Stimulated activated CD4-positive, alpha-beta T cell treated with anti-CD3 and anti-CD28 coated beads, Interleukin-2, amount 100 ng/mL, for 48 hours (primary cell): ENCODE data around the gene KCNJ5.

Experiments
- DNase-seq, 2 donors: peaks; one replicate each; pipeline ENCODE4 v3.0.0-alpha.2; 2020

KCNJ5 gene

DNA sequence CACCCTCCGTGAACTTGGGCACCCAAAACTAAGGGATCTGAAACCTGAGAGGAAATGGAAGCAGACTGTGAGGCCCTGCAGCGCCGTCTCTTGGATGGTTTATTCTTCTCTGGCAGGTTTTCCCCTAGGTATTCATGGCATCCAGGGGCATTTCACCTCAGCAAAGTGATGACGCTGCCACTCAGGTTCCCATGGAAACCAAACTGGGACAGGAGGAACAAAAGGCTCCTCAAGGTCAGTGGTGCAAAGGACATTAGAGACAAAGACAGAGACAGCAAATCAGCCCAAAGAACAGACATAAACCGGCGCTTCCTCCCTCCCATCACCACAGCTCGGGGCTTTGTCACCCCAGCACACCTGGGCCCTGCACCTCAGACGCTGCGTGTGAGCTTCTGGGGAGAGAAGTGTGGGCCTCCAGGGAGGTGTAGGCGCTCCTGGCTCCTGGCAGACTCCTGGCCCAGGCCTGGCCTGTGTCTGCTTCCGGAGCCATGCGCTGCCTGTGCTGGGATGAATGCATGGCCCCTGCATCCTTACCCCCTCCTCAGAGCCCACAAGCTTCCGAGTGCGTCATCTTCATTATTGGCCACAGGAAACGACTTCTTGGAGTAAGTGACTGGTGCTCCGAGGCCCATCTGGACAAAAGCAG, 45.6 kb downstream of the KCNJ5 start:
- DNase-seq, result no peak

DNA sequence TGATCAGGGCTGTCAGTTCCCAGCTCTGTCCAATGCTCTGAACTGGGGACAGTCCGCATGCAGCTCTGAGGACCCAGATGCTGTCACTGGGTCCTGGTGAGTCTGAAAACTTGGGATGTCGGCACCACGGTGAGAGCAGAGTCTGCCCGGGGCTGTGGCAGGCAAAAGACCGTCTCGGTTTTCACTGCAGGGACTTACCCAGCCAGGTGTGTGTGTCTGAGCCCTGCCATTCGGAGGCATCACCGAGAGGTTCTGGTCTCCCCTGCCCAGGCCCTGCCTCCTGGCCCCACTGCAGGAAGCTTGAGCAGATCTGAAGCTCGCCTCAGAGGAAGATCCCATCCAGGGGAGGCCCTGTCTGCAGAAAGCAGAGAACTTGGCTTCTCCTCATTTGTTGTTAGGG, 46.3 kb downstream of the KCNJ5 start:
- DNase-seq, result no peak

DNA sequence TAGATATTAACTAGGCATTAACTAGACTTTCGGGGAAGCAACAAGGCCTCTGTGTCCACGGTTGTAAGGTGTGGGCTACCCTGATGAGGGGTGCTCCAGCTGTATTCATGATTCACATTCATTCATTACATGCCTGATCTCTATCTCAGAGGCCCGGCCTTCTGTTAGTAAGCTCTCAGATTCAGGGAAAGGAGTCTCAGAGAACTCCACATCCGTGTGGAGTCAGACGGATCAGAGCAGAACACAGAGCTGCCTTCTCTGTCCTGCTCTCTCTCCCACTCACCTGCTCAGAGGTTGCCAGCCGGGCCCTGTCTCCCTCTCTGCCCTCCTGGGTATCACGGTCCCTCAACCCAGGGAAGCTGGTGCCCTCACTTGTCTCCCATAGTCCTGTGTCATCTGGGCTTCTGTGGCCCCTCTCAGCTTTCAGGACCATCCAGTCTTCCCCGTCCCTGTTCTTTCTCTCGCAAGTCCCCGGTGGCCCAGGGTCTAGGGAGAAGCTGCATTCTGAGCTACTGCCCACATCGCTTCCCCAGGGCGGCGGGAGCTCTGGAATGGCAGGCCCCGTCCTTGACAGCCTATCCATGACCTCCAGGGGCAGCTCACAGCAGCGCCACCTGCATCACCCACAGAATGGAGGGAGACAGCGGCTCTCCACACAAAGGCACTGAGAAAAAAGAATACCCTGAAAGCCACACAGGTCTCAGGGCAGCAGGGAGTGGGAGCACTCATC, 47.2 kb downstream of the KCNJ5 start:
- DNase-seq, result no peak

DNA sequence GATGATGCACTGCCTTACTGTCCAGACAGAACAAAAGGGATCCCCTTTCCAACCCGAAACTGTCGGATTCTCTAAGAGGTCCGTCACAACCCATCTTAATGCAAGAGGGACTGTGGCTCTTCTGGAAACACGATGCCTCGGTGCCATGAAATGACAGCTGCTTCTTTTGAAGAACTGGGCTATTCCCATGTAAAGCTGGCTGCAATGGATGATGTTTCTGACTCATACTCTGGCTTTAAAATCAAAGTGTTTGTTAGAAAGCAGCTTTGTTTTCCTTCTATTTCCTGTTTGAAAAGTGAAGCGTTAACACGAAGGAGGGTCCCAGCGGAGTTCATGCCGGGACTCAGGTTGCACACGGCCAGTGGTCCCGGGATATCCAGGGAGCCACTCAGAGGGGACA, 48.4 kb downstream of the KCNJ5 start:
- DNase-seq, result no peak

DNA sequence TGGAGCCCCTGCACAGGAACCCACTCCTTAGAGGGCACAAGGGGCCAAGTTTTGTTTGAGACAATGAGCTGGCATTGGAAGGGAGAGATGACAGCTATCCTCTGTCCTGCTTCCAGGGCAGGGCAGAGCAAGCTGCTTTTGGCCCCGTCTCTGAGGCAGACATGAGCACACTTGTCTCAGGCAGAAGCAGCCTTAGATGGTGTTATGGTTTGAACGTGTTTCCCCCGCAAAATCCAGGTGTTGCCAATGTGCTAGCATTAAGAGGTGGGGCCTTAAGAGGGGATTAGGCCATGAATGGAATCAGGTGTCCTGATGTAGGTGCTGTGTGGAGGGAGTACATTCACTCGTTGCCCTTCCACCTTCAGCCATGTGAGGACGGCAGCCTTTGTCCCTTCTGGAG, 49.0 kb downstream of the KCNJ5 start:
- no peak for DNase-seq

DNA sequence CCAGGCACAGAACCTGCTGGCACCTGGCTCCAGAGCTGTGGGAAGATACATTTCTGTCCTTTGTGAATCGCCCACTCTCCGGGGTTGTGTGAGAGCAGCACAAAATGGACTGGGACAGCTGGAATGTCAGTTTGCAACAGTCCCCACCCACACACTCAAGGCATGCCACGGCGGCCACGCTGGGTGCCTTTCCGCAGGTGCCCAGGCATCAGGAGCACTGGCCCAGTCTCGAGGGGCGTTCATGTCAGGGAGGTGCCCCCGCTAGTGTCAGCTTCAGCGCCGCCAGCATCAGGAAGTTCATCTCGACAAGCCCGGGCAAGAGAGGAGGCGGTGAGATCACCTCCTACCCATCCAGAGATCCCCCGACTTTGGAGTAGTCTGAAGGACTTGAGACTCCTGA, 49.4 kb downstream of the KCNJ5 start:
- no peak for DNase-seq

DNA sequence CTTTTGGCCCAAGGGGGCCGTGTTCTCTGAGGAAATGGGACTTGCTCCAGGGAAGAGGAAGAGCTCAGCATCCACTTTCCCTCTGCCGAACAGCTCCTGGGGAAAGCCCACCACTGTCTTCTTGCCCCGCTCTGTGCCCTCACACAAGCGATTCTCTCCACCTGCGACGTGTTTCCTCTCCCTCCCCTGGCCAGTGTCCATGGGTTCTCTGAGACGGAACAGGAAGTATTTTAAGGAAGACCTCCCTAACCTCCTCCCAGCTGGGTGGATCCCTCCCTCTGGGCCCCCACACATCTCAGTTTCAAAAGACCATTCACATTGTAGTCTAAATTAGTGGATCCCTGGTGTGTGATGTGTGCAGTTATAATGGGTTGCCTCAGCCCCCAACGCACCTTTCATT, 50.0 kb downstream of the KCNJ5 start:
- no peak for DNase-seq

DNA sequence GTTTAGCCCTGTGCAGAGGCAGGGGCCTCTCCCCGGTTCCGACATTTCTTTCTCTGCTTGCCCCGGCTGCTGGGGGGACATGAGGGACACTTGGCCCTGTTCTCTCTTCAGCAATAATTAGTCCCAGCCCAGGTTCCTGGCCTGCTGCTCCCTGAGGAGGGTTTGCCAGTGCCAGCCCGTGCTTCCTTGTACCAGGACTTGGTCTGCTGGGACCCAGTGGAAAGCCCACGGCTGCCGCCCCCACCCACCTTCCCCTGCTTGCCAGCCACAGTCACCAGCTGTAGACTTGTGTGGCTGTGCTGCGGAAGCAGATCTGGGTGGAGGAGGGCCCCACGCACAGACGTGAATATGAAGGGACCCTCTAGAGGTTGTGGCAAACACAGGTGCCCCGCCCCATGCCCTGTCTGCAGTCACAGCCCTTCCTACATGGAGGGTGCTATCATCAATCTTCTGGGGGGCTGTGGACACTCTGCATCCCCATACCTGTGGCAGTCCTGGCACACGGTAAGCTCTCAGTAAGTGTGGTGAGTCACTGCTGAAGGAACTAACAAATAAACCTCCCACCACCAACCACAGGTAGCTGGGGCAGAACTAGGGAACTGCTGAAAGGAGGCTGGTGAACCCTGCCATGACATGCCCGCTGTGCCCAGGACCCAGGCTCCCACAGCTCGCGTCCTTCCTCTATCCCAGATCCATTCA, 50.6 kb downstream of the KCNJ5 start:
- DNase-seq, result no peak

- DNase-seq, result no peak
Observed at GRCh38 chr11:128942272-128942612, 51.1 kb downstream of the KCNJ5 start.

DNA sequence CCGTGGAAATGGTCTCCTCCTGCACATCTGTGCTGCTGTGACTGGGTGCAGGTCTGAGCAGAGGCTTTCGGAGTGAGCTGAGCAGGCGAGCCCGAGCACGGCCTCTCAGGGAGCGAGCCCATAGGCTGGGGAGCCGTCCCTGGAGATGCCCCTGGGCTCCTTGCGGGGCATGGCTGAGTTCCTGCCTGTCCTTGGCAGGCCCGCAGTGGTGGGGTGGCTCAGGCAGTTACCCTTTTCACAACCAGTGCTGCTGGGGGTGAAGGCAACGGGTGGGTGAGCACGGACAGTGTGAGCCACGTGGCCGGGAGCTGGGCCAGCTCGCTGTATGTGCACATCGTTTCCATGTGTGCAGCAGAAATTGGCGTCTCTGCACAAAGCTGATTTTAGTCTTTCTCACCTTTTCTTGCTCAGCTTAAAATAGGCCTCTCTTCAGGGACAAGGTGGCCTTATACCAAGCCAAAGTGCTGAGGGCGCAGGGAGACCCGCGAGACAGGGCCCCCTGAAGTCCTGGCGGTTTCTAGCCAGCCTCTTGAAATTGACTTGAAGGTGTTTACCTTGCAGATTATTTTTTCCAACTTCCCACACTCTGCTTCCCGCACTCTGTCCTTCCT, 51.8 kb downstream of the KCNJ5 start, which contains the start of gene TP53AIP1:
Gene TP53AIP1 (minus strand): TSS at position 55 of the 611 bp plus-strand sequence. CDS start 5,053 bp downstream, outside the sequence.
- no peak for DNase-seq

DNA sequence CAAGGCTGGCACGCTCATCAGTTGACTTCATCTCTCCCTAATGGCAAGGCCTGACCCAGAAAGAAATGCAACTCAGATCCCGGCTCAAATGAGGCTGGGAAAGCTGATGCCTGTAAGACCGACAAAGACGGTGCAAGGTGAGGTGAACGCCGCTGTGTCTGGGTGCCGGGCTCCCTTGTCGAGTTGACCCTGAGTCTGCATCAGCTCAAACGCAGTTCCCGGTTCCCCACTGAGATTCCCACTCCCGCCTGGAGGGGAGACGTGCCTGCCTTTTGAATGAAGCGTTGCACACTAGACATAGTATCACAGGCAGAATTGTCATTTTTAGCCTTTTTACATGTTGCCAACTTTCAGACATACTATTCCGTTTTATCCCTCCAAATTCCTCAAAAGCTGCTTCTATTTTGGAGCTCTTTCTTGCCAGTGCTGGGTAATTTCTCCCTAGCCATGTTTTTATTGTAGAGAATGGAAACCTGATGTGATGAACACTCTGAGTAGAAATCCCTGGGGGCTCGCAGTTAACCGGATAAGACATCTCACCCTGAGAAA, 52.3 kb downstream of the KCNJ5 start:
- no peak for DNase-seq

DNA sequence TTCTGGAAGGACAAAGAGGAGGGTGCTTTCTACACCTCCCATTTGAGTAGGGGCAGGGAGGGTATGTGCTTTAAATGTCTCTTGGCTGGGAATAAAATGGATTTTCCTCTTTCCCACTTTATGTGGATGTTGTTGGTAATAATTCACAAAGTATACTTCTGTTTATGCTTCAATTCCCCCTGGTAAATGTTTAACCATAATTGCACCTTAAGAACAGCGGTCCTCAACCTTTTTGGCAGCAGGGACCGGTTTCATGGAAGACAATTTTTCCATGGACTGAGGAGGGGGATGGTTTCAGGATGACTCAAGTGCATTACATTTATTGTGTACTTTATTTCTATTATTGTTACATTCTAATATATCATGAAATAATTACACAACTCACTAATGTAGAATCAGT, 55.5 kb downstream of the KCNJ5 start:
- no peak for DNase-seq

DNA sequence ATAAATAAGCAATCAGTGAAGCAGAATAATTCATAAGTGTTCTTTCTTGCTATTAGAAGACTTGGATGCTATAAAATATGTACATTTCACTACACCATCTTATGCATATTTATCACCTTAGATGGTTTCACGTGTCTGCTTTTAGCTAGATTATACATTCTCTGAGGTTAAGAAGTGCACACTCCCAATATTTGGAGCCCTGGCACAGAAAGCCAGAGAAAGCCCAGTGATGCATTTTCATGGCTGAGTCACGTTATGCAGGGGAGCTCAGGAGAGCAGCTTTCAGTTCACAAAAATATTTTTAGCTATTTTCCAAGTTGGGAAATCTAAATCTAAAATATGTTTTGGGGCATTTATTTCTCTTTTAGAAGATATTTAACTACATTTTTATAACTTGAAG, 56.6 kb downstream of the KCNJ5 start:
- DNase-seq, result no peak

DNA sequence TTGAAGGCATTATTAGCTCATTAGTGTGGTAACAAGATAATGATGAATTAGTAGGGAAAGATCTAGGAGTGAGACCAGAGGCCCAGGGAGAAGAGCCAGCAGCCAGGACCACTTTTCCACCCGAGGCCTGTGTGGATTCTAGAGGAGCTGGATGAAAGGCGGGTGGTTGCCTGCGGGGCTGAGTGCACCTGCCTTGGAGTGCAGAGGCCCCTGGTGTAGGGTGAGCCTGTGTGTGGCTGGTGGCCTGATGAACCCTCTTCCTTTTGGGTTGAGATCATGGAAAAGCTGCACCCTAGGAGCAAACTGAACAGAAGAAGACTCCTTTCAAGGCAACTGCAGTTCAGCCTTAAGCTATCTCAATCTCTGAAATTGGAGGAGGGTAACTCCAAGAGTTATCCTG, 57.4 kb downstream of the KCNJ5 start:
- DNase-seq, result no peak

DNA sequence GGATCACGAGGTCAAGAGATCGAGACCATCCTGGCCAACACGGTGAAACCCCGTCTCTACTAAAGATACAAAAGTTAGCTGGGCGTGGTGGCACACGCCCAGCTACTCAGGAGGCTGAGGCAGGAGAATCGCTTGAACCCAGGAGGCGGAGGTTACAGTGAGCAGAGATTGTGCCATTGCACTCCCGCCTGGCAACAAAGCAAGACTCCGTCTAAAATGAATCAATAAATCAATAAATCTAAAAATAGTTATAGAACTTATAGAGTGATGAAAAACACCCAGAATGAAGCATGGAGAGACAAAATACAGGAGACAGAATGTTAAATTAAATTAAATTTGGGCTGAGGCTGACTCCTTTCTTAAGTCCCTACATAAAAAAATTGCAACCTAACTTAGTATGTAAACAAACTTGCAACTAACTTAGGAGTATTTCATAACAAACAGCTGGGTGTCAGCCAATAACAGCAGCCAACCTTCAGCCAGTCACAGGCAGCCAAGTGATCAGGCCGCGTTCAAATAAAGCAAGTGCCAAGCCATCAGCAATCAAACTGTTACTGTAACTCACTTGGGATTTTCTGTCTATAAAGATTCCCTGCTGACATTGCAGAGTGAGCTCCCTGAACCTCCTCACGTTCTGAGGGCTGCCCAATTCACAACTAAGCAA, 58.8 kb downstream of the KCNJ5 start:
- no peak for DNase-seq

GRCh38 chr11:128953151-128953550, 62.0 kb downstream of the KCNJ5 start:
- DNase-seq, result no peak

DNA sequence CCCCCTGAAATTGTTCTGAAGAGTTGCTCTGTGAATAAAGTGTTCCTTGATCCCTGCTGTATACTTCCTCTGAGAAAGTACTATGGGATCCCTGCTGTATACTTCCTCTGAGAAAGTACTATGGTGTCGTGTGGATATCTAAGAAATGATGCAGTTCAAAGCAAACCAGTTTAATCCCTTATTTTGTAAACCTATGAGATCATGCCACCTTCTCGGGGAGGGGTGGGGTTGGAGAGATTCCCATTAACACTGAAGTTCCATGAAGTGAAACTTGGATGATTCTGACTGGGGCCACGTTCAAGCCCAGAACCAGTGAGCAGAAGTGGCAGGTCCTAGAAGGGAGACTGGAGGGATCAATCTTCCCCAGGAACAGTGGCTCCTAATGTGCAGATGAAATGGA, 64.5 kb downstream of the KCNJ5 start:
- no peak for DNase-seq

DNA sequence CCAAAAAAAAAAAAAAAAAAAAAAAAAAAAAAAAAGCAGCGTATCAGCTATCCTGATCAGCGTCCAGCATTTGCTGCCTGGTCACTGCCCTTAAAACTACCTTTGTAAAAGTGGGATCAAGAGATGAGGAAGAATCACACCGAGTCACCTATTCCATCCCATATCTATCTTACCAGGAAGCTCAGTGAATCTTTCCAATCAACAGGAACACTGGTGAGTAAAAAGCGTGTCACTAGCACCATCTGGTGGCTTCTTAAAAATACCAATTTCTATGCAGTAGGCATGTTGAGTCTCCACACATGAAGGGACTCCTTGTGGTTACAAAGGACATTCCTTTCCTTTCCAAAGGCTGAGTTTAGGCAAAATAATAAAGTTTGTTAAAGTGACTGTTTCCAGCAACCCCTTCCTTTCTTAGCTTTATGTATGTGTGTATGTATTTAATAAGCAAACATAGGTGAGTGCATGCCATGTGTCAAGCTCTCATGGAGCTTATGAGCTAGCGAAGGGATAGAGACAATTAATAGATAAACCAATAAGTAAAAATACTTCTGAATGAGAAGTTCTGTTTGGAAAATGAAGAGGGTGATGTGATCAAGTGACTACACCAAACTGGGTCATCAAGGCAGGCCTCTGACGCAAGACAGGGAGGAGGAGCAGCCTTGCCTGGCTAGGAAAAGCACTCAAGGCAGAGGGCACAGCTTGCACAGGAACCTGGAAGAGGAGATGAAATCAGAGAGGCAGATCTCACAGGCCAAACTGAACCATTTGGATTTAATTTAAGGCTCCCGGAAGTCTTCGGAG, 65.4 kb downstream of the KCNJ5 start:
- peak in 1 of 2 donors; percentile 10 for DNase-seq

- DNase-seq, result no peak
Observed at GRCh38 chr11:128957202-128957482, 66.0 kb downstream of the KCNJ5 start.

- DNase-seq, result no peak
Observed at GRCh38 chr11:128961645-128962044, 70.5 kb downstream of the KCNJ5 start.

GRCh38 chr11:128962896-128963295, 71.7 kb downstream of the KCNJ5 start:
- no peak for DNase-seq

- no peak for DNase-seq
Observed at GRCh38 chr11:128963744-128964325, 72.7 kb downstream of the KCNJ5 start.
